Measurements from ENCODE around the gene ELAVL4.

DNA sequence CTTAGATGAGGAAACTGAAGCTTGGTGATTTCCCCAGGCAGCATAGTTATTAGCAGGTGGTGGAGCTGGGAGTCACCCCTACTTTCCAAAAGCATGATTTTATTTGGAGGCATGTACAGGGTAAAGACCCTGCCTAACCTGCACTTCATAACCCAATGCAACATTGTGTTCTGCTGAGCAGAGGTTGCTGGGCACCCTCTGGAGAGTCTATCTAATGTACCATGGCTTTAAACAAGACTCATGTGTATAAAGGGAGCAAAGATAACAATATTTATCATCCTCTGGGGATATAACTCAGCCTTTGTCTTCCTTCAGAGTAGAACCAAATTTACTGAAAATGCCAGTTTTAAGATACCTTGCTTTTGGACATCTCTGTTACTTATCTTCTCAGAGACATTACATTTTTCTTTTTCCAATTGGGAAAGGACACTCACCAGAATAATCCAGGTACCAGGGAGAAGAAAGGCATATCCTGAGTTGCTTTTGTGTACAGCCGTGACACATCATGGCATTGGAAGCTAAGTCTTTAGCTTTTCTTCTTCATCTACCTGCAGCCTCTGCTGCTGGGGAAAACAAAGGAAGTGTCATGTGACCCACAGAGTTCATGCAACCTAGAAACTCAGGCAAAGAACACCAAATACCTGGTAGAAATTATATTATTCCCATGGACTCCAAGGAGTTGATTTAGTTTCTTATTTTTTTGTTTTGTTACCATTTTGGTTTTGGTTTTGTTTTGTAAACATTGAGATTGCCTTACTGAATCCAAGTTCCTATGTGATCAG, 39.6 kb downstream of the ELAVL4 start:
- TF ChIP-seq CTCF (IDR thresholded peaks at IDR 0.05) (no peak), POLR2A (IDR thresholded peaks at IDR 0.05) (no peak)

All from lower leg skin (tissue), 3 donors.